Ascending aorta (tissue), 2 donors: ENCODE measurements around the gene EML4. TPM values are rescaled to one million over a fixed set of nuclear protein-coding genes. Genes with fewer than 3 reads are reported as not detected.
A peak's percentile ranks its signal among the peaks of the same experiment; 100 is the strongest.

Experiments used
- DNase-seq, 2 donors: peaks; one replicate each; pipeline ENCODE4 v3.0.0-alpha.2; 2019; ENCODE audit warnings: low spot score in 2 of 2
- H3K27ac ChIP-seq, 2 donors: fragments of 200-600 bp; sonication (generic); one replicate each; pipeline ENCODE4 v1.5.1; 2016 to 2017; ENCODE audit warnings: mild to moderate bottlenecking in 1 of 2
- H3K27me3 ChIP-seq: fragments of 200-600 bp; sonication (generic); one replicate; pipeline ENCODE4 v1.5.1; 2017
- H3K36me3 ChIP-seq, 2 donors: fragments of 200-600 bp; sonication (generic); one replicate each; pipeline ENCODE4 v1.5.1; 2016
- H3K4me1 ChIP-seq, 2 donors: fragments of 200-600 bp; sonication (generic); one replicate each; pipeline ENCODE4 v1.5.1; 2016 to 2017; ENCODE audit warnings: mild to moderate bottlenecking in 1 of 2
- H3K4me3 ChIP-seq, 2 donors: fragments of 200-600 bp; sonication (generic); one replicate each; pipeline ENCODE4 v1.5.1; 2016 to 2017; ENCODE audit warnings: mild to moderate bottlenecking in 1 of 2
- H3K9me3 ChIP-seq, 2 donors: fragments of 200-600 bp; sonication (generic); one replicate each; pipeline ENCODE4 v1.5.1; 2016
- intact Hi-C: fragments of 100-400 bp; cut with DNase I; formaldehyde crosslinking; loops from one replicate; pipeline ENCODE4 v1.15.1; 2023
- total RNA-seq: library from RNA; depleted of rRNA; stranded (reverse); fragments of >200 nt; gene quantifications from one replicate; pipeline ENCODE4 v1.1.0, GENCODE V29; 2016
- TF ChIP-seq, protein P1 (sequence below), 3 experiments: fragments of 200-600 bp in 2 of 3; fragments of 450-650 bp in 1 of 3; sonication (generic) in 2 of 3; IDR thresholded peaks; one replicate each; pipeline ENCODE4 v1.5.1; 2016 to 2019; ENCODE audit warnings: antibody characterized with exemption in 3 of 3, mild to moderate bottlenecking in 1 of 3, moderate library complexity in 1 of 3

The EML4 gene
- total RNA-seq, 1 donor from 2014 or later, result 25.2 TPM

GRCh38 chr2:42298132-42298531, 129.0 kb downstream of the EML4 start:
- Histone ChIP-seq H3K4me3 (no peak overlapping the region), H3K27me3 (no peaks in the 10 kb centered on the region), H3K27ac (peak overlapping the region; percentile 13 to 32), H3K36me3 (peaks cover 8 to 40% of the 10 kb centered on the region in 2 donors), H3K4me1 (peaks cover 0 to 5% of the 10 kb centered on the region in 2 donors), H3K9me3 (no peaks in the 10 kb centered on the region)
- intact Hi-C loops, result no loop called here
- TF ChIP-seq, protein P1, sequence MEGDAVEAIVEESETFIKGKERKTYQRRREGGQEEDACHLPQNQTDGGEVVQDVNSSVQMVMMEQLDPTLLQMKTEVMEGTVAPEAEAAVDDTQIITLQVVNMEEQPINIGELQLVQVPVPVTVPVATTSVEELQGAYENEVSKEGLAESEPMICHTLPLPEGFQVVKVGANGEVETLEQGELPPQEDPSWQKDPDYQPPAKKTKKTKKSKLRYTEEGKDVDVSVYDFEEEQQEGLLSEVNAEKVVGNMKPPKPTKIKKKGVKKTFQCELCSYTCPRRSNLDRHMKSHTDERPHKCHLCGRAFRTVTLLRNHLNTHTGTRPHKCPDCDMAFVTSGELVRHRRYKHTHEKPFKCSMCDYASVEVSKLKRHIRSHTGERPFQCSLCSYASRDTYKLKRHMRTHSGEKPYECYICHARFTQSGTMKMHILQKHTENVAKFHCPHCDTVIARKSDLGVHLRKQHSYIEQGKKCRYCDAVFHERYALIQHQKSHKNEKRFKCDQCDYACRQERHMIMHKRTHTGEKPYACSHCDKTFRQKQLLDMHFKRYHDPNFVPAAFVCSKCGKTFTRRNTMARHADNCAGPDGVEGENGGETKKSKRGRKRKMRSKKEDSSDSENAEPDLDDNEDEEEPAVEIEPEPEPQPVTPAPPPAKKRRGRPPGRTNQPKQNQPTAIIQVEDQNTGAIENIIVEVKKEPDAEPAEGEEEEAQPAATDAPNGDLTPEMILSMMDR (IDR thresholded peaks at IDR 0.05), result no peak
- no peak for DNase-seq

- Histone ChIP-seq H3K4me3 (no peak overlapping the region), H3K36me3 (peaks cover 14 to 45% of the 10 kb centered on the region in 2 donors), H3K9me3 (no peaks in the 10 kb centered on the region), H3K27ac (no peak overlapping the region), H3K4me1 (peaks cover 0 to 5% of the 10 kb centered on the region in 2 donors), H3K27me3 (no peaks in the 10 kb centered on the region)
- TF ChIP-seq, protein P1 (IDR thresholded peaks at IDR 0.05), result no peak
- intact Hi-C loops, result no loop called here
- no peak for DNase-seq
Measured at GRCh38 chr2:42298996-42299754, 130.0 kb downstream of the EML4 start.

- no peak for DNase-seq
- TF ChIP-seq, protein P1 (IDR thresholded peaks at IDR 0.05), result no peak
- Histone ChIP-seq H3K4me1 (peaks cover 0 to 5% of the 10 kb centered on the region in 2 donors), H3K27me3 (no peaks in the 10 kb centered on the region), H3K9me3 (no peaks in the 10 kb centered on the region), H3K4me3 (no peak overlapping the region), H3K27ac (no peak overlapping the region), H3K36me3 (peaks cover 23 to 45% of the 10 kb centered on the region in 2 donors)
- intact Hi-C loops, result no loop called here
Measured at GRCh38 chr2:42300527-42300926, 131.4 kb downstream of the EML4 start.

- intact Hi-C loops, result no loop called here
- TF ChIP-seq, protein P1 (IDR thresholded peaks at IDR 0.05), result no peak
- H3K4me3 ChIP-seq, result no peak overlapping the region
- H3K9me3 ChIP-seq, result no peaks in the 10 kb centered on the region
- H3K27ac ChIP-seq, result no peak overlapping the region
- DNase-seq, result no peak
- H3K36me3 ChIP-seq, result peaks cover 23 to 36% of the 10 kb centered on the region in 2 donors
- H3K4me1 ChIP-seq, result no peaks in the 10 kb centered on the region
- no peaks in the 10 kb centered on the region for H3K27me3 ChIP-seq
Measured at GRCh38 chr2:42303252-42303651, 134.1 kb downstream of the EML4 start.

DNA sequence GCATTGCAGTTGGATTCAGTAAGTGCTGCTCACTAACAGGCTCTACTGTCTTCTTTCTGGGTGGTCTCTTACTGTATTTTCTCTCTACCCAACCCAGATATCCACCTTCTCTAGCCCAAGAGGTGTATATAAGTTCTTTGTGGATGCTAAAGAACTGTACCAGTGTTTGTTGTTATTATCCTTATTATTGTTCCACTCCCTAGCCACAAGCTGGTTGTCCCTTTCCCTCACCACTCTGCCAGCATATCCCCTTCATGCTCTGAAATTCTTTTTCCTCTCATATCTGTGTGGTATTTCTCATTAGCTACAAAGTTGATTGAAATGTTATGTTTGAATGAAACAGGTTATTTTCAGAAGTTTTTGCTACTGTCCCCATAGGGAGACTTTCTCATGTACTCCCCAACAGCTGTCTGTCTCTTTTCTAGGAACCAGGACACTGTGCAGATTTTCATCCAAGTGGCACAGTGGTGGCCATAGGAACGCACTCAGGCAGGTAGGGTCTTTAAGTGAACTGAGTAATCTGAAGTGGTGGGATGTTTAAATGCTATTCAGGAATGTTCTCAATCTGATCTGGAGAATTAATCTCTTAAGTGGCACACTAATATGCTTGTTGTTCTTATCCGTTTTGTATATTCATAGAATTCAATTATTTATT, 135.0 kb downstream of the EML4 start:
- Histone ChIP-seq H3K4me1 (no peaks in the 10 kb centered on the region), H3K27me3 (no peaks in the 10 kb centered on the region), H3K36me3 (peaks cover 23 to 31% of the 10 kb centered on the region in 2 donors), H3K9me3 (no peaks in the 10 kb centered on the region), H3K4me3 (no peak overlapping the region), H3K27ac (no peak overlapping the region)
- intact Hi-C loops, result no loop called here
- DNase-seq, result no peak
- TF ChIP-seq, protein P1 (IDR thresholded peaks at IDR 0.05), result no peak
